OCI-LY3 (cell line): Measurements from ENCODE around the gene TBC1D1.

Source experiments
- CTCF ChIP-seq: fragments of 200-600, 300-600 bp; sonication (generic); IDR thresholded peaks from 2 replicates; pipeline ENCODE4 v1.5.1; 2014; ENCODE audit warnings: antibody characterized with exemption, low read length, low read depth
- EZH2phosphoT487 ChIP-seq: fragments of 200-600 bp; shearing (Covaris generic); IDR thresholded peaks from 2 replicates; pipeline ENCODE4 v1.6.1; 2018; ENCODE audit warnings: antibody characterized with exemption, mixed run types, low read depth

- no peak for TF ChIP-seq CTCF
- no peak for TF ChIP-seq EZH2phosphoT487
These were observed 248.3 kb downstream of the TBC1D1 start for GRCh38 chr4:38139187-38139586.
